SU-DHL-6 (cell line): Measurements from ENCODE around the gene GMDS.

Experiments
- H2AFZ ChIP-seq: fragments of 200-600 bp; sonication (generic); 2 replicates; pipeline ENCODE4 v1.6.1; 2014; ENCODE audit warnings: low read depth, mild to moderate bottlenecking, moderate library complexity, mixed read lengths, antibody characterized with exemption, low read length; ENCODE audit not compliant: severe bottlenecking
- H3F3A ChIP-seq: fragments of 200-600 bp; shearing (Covaris generic); 2 replicates; pipeline ENCODE4 v1.6.0; 2016; ENCODE audit warnings: antibody characterized with exemption, mild to moderate bottlenecking; ENCODE audit not compliant: insufficient read depth
- H3K27ac ChIP-seq: fragments of 200-600 bp; sonication (generic); 2 replicates; pipeline ENCODE4 v1.5.1; 2016; ENCODE audit warnings: low read depth, mild to moderate bottlenecking, low read length, moderate library complexity, mixed read lengths
- H3K27me3 ChIP-seq: fragments of 200-600 bp; sonication (generic), shearing (Covaris generic); 2 replicates; pipeline ENCODE4 v1.6.0; 2014; ENCODE audit warnings: mild to moderate bottlenecking, low read length
- H3K36me3 ChIP-seq: fragments of 200-600 bp; sonication (generic); 2 replicates; pipeline ENCODE4 v1.6.1; 2014; ENCODE audit warnings: mild to moderate bottlenecking, low read length, mixed read lengths
- H3K4me2 ChIP-seq: fragments of 300-600, 200-600 bp; shearing (Covaris generic), sonication (generic); 2 replicates; pipeline ENCODE4 v1.6.0; 2014; ENCODE audit warnings: low read length, low read depth, mild to moderate bottlenecking; ENCODE audit not compliant: poor library complexity, severe bottlenecking
- H3K4me3 ChIP-seq: fragments of 200-600 bp; sonication (generic); 2 replicates; pipeline ENCODE4 v1.5.1; 2014; ENCODE audit warnings: antibody characterized with exemption, low read length, mild to moderate bottlenecking, mixed read lengths; ENCODE audit not compliant: insufficient read depth, poor library complexity, severe bottlenecking
- H3K79me2 ChIP-seq: fragments of 200-600 bp; sonication (generic); 2 replicates; pipeline ENCODE4 v1.6.1; 2014; ENCODE audit warnings: mild to moderate bottlenecking, low read length, moderate library complexity; ENCODE audit not compliant: insufficient read depth
- H3K9ac ChIP-seq: fragments of 200-600 bp; sonication (generic); 2 replicates; pipeline ENCODE4 v1.7.0; 2014; ENCODE audit warnings: mild to moderate bottlenecking, low read length
- H3K9me2 ChIP-seq: fragments of 200-600 bp; sonication (generic); replicated peaks from 2 replicates; pipeline ENCODE4 v1.6.1; 2014; ENCODE audit warnings: low read length; ENCODE audit not compliant: insufficient read depth
- H3K9me3 ChIP-seq: fragments of 200-600 bp; sonication (generic); 2 replicates; pipeline ENCODE4 v1.6.1; 2014; ENCODE audit warnings: low read length, mixed read lengths; ENCODE audit not compliant: insufficient read depth
- H4K20me1 ChIP-seq: fragments of 200-600 bp; sonication (generic); 2 replicates; pipeline ENCODE4 v1.6.1; 2014; ENCODE audit warnings: low read depth, mild to moderate bottlenecking, antibody characterized with exemption, low read length, moderate library complexity, mixed read lengths
- CTCF ChIP-seq: fragments of 200-600 bp; sonication (generic); IDR thresholded peaks from one replicate; pipeline ENCODE4 v1.5.1; 2017; ENCODE audit warnings: antibody characterized with exemption, mild to moderate bottlenecking, low read length, moderate library complexity; ENCODE audit not compliant: insufficient read depth, poor library complexity, severe bottlenecking
- EZH2phosphoT487 ChIP-seq: fragments of 200-600 bp; sonication (generic), shearing (Covaris generic); conservative IDR thresholded peaks from 2 replicates; pipeline ENCODE4 v1.6.1; 2018; ENCODE audit warnings: mild to moderate bottlenecking, antibody characterized with exemption, low read length, moderate library complexity, mixed read lengths

Gene GMDS

DNA sequence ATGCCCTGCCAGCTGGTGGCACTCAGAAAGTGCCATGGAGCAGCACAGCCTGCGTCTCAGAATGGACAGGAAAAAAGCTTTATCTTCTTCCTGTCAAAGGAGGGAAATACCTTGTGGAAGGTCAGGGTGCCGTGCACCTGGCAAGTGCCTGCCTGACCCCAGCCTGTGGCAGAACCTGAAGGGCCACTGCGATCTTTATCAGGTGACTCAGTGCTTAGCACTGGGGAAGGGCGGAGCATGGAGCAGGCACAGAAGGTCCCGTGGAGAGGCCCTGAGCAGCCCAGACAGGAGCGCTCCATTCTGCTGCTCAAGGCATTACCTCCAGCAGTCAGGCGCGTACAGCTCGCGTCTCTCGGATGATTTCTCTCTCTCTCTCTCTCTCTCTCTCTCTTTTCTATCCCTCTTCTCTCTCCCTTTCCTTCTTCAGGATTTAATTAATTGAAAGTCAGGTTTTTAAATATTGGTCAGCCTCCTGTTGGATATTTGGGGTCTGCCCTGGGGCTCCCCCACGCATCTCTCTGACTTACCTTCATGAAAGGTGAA lies 604.0 kb downstream of the GMDS start:
- no peaks in the 10 kb centered on the region for H3K9me2 ChIP-seq
- no peaks in the 10 kb centered on the region for H4K20me1 ChIP-seq
- H3K27ac ChIP-seq = no peak overlapping the region
- no peaks in the 10 kb centered on the region for H3K79me2 ChIP-seq
- no peaks in the 10 kb centered on the region for H3F3A ChIP-seq
- H3K27me3 ChIP-seq = no peaks in the 10 kb centered on the region
- H3K4me2 ChIP-seq = no peak overlapping the region
- H3K9me3 ChIP-seq = no peaks in the 10 kb centered on the region
- TF ChIP-seq EZH2phosphoT487 (no peak), CTCF (no peak)
- H2AFZ ChIP-seq = no peak overlapping the region
- H3K36me3 ChIP-seq = no peaks in the 10 kb centered on the region
- H3K4me3 ChIP-seq = no peak overlapping the region
- H3K9ac ChIP-seq = no peak overlapping the region

GRCh38 chr6:1640476-1640875 lies 604.9 kb downstream of the GMDS start:
- Histone ChIP-seq H4K20me1 (no peaks in the 10 kb centered on the region), H3K36me3 (no peaks in the 10 kb centered on the region), H3K79me2 (no peaks in the 10 kb centered on the region), H3K4me2 (no peak overlapping the region), H3K9me3 (no peaks in the 10 kb centered on the region), H3K27me3 (no peaks in the 10 kb centered on the region), H3K9ac (no peak overlapping the region), H3F3A (no peaks in the 10 kb centered on the region), H3K4me3 (no peak overlapping the region), H3K9me2 (no peaks in the 10 kb centered on the region), H3K27ac (no peak overlapping the region), H2AFZ (no peak overlapping the region)
- TF ChIP-seq EZH2phosphoT487 (no peak), CTCF (no peak)

DNA sequence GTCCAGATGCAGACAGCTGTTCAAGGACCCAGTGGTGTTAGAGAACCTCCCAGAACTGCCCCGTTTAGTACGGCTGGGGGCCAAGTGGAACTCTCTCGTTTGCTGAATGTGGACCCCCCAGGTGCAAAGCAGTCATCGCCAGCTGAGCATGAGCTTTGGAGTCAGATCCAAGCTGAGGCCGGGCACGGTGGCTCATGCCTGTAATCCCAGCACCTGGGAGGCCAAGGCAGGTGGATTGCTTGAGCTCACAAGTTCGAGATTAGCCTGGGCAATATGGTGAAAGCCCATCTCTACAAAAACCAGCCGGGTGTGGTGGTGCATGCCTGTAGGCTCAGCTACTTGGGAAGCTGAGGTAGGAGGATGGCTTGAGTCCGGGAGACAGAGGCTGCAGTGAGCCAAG lies 606.0 kb downstream of the GMDS start:
- Histone ChIP-seq H3K9me3 (no peaks in the 10 kb centered on the region), H3F3A (no peaks in the 10 kb centered on the region), H4K20me1 (no peaks in the 10 kb centered on the region), H3K4me2 (no peak overlapping the region), H3K79me2 (no peaks in the 10 kb centered on the region), H3K36me3 (no peaks in the 10 kb centered on the region), H3K4me3 (no peak overlapping the region), H3K27ac (no peak overlapping the region), H3K9ac (no peak overlapping the region), H3K27me3 (no peaks in the 10 kb centered on the region), H2AFZ (no peak overlapping the region), H3K9me2 (no peaks in the 10 kb centered on the region)
- TF ChIP-seq CTCF (no peak), EZH2phosphoT487 (no peak)
